ENCODE data around the gene HSPA8. TPM values are rescaled to one million over a fixed set of nuclear protein-coding genes. Genes with fewer than 3 reads are reported as not detected.

Gene HSPA8
- total RNA-seq = 100 to 1,000 TPM; 672 to 817 TPM

- H3K36me3 ChIP-seq = peaks cover 46% of the 10 kb centered on the region
- H3K9me3 ChIP-seq = no peaks in the 10 kb centered on the region
- H3K27ac ChIP-seq = peak within 1 kb of the TSS; percentile 100
- H3K4me3 ChIP-seq = peak within 1 kb of the TSS; percentile 68 to 93
- TF ChIP-seq, protein P1, sequence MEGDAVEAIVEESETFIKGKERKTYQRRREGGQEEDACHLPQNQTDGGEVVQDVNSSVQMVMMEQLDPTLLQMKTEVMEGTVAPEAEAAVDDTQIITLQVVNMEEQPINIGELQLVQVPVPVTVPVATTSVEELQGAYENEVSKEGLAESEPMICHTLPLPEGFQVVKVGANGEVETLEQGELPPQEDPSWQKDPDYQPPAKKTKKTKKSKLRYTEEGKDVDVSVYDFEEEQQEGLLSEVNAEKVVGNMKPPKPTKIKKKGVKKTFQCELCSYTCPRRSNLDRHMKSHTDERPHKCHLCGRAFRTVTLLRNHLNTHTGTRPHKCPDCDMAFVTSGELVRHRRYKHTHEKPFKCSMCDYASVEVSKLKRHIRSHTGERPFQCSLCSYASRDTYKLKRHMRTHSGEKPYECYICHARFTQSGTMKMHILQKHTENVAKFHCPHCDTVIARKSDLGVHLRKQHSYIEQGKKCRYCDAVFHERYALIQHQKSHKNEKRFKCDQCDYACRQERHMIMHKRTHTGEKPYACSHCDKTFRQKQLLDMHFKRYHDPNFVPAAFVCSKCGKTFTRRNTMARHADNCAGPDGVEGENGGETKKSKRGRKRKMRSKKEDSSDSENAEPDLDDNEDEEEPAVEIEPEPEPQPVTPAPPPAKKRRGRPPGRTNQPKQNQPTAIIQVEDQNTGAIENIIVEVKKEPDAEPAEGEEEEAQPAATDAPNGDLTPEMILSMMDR (IDR thresholded peaks at IDR 0.05) = no peak
- no peaks in the 10 kb centered on the region for H3K27me3 ChIP-seq
- DNase-seq (ENCODE audit: low spot score) = peak; percentile 79
- peaks cover 0 to 60% of the 10 kb centered on the region in 2 donors for H3K4me1 ChIP-seq
Measured at GRCh38 chr11:123061403-123062157, at the start of gene HSPA8. HSPA8 (minus strand) TSS chr11:123062136; CDS start chr11:123061324, 812 bp downstream.

- Histone ChIP-seq H3K27me3 (no peaks in the 10 kb centered on the region), H3K4me3 (no peak overlapping the region), H3K36me3 (no peaks in the 10 kb centered on the region), H3K9me3 (peaks cover 0 to 8% of the 10 kb centered on the region in 2 donors), H3K27ac (no peak overlapping the region), H3K4me1 (no peaks in the 10 kb centered on the region)
- no peak for DNase-seq (ENCODE audit: low spot score)
- TF ChIP-seq, protein P1 (IDR thresholded peaks at IDR 0.05) = peak; percentile 63 to 87
Measured at GRCh38 chr11:123111465-123111864, 49.5 kb upstream of the HSPA8 start.

GRCh38 chr11:123110397-123110796 is 48.5 kb upstream of the HSPA8 start:
- TF ChIP-seq, protein P1 (IDR thresholded peaks at IDR 0.05) = no peak

GRCh38 chr11:123107945-123108495 is 46.1 kb upstream of the HSPA8 start:
- Histone ChIP-seq H3K27me3 (no peaks in the 10 kb centered on the region), H3K4me3 (no peak overlapping the region), H3K36me3 (no peaks in the 10 kb centered on the region), H3K9me3 (no peaks in the 10 kb centered on the region), H3K27ac (no peak overlapping the region), H3K4me1 (peaks cover 0 to 9% of the 10 kb centered on the region in 2 donors)
- no peak for DNase-seq (ENCODE audit: low spot score)
- TF ChIP-seq, protein P1 (IDR thresholded peaks at IDR 0.05) = no peak

More at GRCh38 chr11:123110397-123110796, 48.5 kb upstream of the HSPA8 start:
- no peaks in the 10 kb centered on the region for H3K9me3 ChIP-seq
- DNase-seq (ENCODE audit: low spot score) = no peak
- no peaks in the 10 kb centered on the region for H3K27me3 ChIP-seq
- H3K27ac ChIP-seq = no peak overlapping the region
- H3K36me3 ChIP-seq = no peaks in the 10 kb centered on the region
- no peaks in the 10 kb centered on the region for H3K4me1 ChIP-seq
- no peak overlapping the region for H3K4me3 ChIP-seq

- DNase-seq (ENCODE audit: low spot score) = no peak
- Histone ChIP-seq H3K36me3 (no peaks in the 10 kb centered on the region), H3K27ac (no peak overlapping the region), H3K4me1 (peaks cover 0 to 21% of the 10 kb centered on the region in 2 donors), H3K9me3 (no peaks in the 10 kb centered on the region), H3K27me3 (no peaks in the 10 kb centered on the region), H3K4me3 (no peak overlapping the region)
- TF ChIP-seq, protein P1 (IDR thresholded peaks at IDR 0.05) = no peak
Measured at GRCh38 chr11:123104697-123105096, 42.8 kb upstream of the HSPA8 start.
